PC-3 (cell line): ENCODE data around the gene ZC3H12C.

Experiments
- CTCF ChIP-seq: fragments of 300-600 bp; sonication (generic); conservative IDR thresholded peaks from 2 replicates; pipeline ENCODE4 v1.5.1; 2017; ENCODE audit warnings: antibody characterized with exemption, low read depth, mild to moderate bottlenecking, low read length
- EZH2 ChIP-seq: fragments of 300-600 bp; sonication (generic); IDR thresholded peaks from one replicate; pipeline ENCODE4 v1.6.1; 2017; ENCODE audit warnings: antibody characterized with exemption, mild to moderate bottlenecking, low read length; ENCODE audit not compliant: unreplicated experiment
- EZH2phosphoT487 ChIP-seq: fragments of 300-600 bp; sonication (generic); IDR thresholded peaks from 2 replicates; pipeline ENCODE4 v1.6.1; 2018; ENCODE audit warnings: mild to moderate bottlenecking, antibody characterized with exemption, low read length, borderline replicate concordance

GRCh38 chr11:110082899-110083298 is 10.3 kb upstream of the ZC3H12C start:
- no peak for TF ChIP-seq CTCF
- TF ChIP-seq EZH2: no peak
- no peak for TF ChIP-seq EZH2phosphoT487
